Iris pigment epithelial cell (primary cell): ENCODE data around the gene IFITM5.
"Not testable (repeated sequence)": the region's sequence is repeated elsewhere in the genome, so short reads cannot be mapped to it uniquely, and the experiment has no call there.

ENCODE experiments used
- DNase-seq: peaks from one replicate; pipeline ENCODE4 v3.0.0-alpha.2; 2011; ENCODE audit warnings: low read depth

IFITM5 gene

GRCh38 chr11:295351-296170, 3.8 kb downstream of the IFITM5 start:
- DNase-seq: no peak

- DNase-seq: no peak
Measured at GRCh38 chr11:294780-295179, 4.5 kb downstream of the IFITM5 start.

GRCh38 chr11:293852-294661, 5.3 kb downstream of the IFITM5 start:
- no peak for DNase-seq

GRCh38 chr11:293271-293851, 6.0 kb downstream of the IFITM5 start:
- DNase-seq: no peak

GRCh38 chr11:292211-293121, 6.9 kb downstream of the IFITM5 start:
- DNase-seq: no peak

- DNase-seq: no peak
Measured at GRCh38 chr11:291281-292210, 7.8 kb downstream of the IFITM5 start.

GRCh38 chr11:290621-291231, 8.6 kb downstream of the IFITM5 start:
- no peak for DNase-seq

- DNase-seq: no peak
Measured at GRCh38 chr11:289712-290620, 9.4 kb downstream of the IFITM5 start.

GRCh38 chr11:289398-289711, 10.0 kb downstream of the IFITM5 start:
- DNase-seq: no peak

- no peak for DNase-seq
Measured at GRCh38 chr11:288478-289397, 10.6 kb downstream of the IFITM5 start, which contains the start of gene PGGHG. Gene PGGHG (plus strand): TSS chr11:289126. CDS start chr11:289817, 691 bp downstream.

- DNase-seq: no peak
Measured at GRCh38 chr11:287821-288477, 11.4 kb downstream of the IFITM5 start.

GRCh38 chr11:286977-287820, 12.1 kb downstream of the IFITM5 start:
- not testable (repeated sequence) for DNase-seq

- no peak for DNase-seq
Measured at GRCh38 chr11:285894-286220, 13.5 kb downstream of the IFITM5 start.

GRCh38 chr11:285021-285893, 14.1 kb downstream of the IFITM5 start:
- no peak for DNase-seq

- DNase-seq: no peak
Measured at GRCh38 chr11:284105-285020, 15.0 kb downstream of the IFITM5 start.
